Stimulated activated CD4-positive, alpha-beta T cell treated with anti-CD3 and anti-CD28 coated beads, Interleukin-1b, Interleukin-23, amount 100 ng/mL, for 1 hour (primary cell): ENCODE measurements around the gene C16orf74.

Experiments used
- DNase-seq, 2 donors: peaks; one replicate each; pipeline ENCODE4 v3.0.0-alpha.2; 2020; ENCODE audit warnings: low read depth in 2 of 2

The C16orf74 gene

GRCh38 chr16:85750827-85751697 lies at the start of gene C16orf74:
TSS of gene C16orf74 (minus strand) at chr16:85751096. CDS start at chr16:85735217, 15,879 bp downstream.
- DNase-seq, result no peak

GRCh38 chr16:85800321-85800669 lies 49.4 kb upstream of the C16orf74 start:
- DNase-seq, result no peak

- DNase-seq, result peak; percentile 80 to 88
Observed at GRCh38 chr16:85799497-85800320, 48.8 kb upstream of the C16orf74 start, which contains the start of the genes COX4I1 and EMC8. TSS of gene COX4I1 (plus strand) at chr16:85799695. CDS start at chr16:85801206, 1,511 bp downstream. TSS of gene EMC8 (minus strand) at chr16:85799544. CDS start at chr16:85799295, 249 bp downstream.

DNA sequence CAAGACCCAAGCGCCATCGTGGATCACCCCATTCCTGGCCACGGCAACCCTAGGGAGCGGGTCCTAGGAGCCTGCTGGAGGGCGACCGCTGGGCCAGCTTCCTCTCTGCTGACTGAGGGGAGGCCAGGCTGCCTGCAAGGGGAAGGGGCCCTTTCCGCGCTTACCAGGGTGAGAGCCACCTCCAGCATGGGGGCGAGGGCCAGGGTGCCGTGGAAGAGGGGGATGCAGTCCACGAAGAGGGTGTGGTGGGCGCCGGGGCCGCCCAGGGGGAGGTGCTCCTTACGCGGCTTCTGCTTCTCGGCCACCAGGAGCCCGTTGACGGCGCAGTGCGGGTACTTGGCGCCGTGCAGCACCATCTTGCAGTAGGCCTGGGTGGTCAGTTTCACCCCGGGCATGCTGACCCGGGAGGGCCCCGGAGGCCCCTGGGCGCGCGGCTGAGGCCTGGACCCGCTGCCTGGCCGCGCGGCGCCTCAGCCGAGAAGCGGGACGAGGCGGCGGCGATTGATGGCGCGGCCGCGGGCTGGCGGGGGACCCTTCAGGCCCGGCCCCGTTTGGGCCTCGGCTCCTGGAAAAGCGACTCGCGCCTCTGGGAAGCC lies 48.1 kb upstream of the C16orf74 start:
- no peak for DNase-seq

- no peak for DNase-seq
Observed at GRCh38 chr16:85798283-85798776, 47.4 kb upstream of the C16orf74 start.

DNA sequence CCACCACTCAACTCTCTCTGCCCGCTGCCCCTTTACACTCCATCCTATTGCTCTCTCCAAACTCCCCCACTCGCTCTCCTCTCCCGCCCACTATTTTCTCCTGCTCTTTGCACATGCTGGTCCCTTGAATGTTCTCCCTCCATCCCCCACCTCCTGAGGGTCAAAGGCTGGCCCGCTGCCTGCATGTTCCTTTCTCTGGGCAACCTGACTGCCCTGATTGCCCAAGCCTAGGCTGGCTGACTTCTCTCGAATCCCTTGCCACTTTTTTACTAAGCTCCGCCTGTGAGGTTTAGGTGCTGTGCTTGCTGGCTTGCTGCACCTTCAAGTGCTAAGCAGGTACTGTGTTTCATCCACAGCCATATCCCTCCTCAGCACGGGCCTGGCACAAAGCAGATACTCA lies 45.7 kb upstream of the C16orf74 start:
- no peak for DNase-seq

- DNase-seq, result no peak
Observed at GRCh38 chr16:85796152-85796551, 45.3 kb upstream of the C16orf74 start.

DNA sequence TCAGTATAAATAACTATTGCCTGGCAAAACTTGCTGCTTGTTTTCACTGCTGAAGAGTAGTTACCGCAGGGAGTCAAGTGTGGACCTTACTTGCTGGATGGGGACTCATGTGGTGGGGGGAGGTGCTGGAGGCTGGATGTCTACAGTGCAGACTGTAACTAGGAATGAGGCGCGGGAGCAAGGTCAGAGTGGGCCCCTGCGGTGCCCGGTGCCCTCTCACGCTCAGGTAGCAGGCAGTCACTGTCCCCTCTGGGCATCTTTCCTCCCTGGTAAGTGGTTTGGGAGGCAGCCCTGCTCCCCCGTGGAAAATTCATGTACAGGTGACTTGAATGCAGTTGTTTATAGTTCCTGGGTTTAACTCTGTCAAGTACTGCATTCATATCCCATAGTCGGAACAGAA lies 43.8 kb upstream of the C16orf74 start:
- DNase-seq, result no peak

DNA sequence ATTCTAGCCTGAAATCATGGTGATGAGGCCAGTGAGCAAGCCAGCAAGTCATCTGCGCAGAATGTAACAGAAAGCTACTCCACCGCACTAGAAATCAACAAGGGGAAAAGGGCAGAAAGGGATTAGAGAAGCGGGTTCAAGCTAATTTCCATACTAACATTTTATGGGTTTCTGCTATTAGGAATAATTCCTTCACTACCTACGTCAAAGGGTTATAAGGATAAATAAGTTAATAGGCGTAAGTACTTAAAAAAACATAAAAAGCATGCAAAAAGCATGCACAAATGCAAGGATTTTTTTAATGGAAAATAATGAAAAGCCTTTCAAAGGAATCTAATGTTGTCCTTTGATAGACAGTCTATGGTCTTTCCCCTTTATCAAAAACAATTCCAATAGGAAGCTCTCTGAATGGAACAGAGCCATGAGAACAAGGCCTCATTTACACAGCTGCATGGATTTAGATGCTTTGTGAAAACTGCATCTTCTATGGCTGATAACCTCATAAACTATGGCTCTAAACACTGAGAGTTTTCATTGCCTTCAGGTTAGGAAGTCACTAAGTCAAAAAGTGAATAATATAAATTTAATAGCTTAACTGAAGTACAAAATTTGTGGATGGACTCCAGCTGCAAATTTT lies 42.9 kb upstream of the C16orf74 start:
- no peak for DNase-seq

DNA sequence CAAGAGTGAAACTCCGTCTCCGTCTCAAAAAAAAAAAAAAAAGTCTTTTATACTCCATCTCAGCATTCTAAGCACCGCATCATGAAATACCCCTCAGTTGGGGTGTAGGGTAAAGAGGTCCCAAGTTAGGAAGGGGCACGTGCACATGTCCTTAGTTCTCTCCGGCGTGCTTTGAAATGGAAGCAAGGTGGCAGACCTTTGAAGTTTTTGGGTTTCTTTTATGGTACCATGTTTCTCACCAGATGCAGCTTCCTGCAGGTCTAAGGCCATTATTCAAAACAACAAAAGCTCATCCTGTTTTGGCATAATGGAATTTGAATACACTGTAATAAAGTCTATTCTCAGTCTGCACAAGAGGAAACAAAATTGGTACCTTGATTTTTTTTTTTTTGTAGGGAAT lies 38.9 kb upstream of the C16orf74 start:
- no peak for DNase-seq

DNA sequence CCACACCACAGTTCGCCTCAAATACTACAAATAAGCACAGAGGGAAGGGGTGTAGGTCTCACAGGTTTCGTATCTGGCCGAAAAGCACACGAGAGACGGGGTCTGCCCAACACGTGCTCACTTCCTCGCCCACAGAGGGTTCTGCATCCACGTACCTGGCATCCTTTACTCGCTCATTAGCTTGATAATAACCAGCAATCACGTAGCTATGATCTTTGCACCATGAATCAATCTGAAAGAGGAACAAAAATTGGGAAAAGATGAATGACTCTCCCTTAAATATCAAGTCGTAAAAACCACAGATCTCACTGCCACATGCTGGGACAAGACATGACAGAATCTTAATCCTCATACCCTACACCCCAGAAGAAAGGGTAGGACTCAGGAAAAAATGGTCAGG lies 37.9 kb upstream of the C16orf74 start:
- no peak for DNase-seq

DNA sequence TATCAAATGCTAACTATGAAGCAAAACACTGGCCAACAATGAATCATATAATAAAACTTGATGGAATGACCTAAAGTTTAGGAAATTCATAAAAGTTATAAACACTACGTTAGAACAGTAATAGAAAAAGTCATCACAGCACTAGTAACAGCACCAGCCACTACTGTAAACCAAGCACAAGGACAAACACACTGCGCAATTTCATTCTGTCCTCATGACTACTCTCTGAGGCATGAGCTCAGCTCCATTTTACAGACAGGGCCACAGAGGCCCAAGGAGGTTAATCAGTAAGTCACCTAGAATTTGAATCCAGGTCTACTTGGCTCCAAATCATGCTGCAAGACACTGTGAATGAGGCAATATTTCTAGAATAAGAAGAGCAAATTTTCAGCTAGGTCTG lies 35.0 kb upstream of the C16orf74 start:
- DNase-seq, result no peak

DNA sequence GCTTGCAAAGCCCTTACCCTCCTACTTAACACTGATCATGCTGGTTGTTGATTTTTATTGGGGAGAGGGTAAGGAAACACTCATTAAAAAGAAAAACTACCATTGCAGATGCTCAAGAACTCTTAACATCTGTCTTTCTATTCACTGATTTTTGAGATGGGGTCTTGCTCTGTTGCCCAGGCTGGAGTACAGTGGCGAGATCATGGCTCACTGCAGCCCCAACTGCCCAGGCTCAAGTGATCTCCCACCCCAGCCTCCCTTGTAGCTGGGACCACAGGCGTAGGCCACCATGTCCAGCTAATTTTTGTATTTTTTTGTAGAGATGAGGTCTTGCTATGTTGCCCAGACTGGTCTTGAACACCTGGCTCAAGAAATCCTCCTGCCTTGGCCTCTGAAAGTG lies 33.9 kb upstream of the C16orf74 start:
- no peak for DNase-seq

DNA sequence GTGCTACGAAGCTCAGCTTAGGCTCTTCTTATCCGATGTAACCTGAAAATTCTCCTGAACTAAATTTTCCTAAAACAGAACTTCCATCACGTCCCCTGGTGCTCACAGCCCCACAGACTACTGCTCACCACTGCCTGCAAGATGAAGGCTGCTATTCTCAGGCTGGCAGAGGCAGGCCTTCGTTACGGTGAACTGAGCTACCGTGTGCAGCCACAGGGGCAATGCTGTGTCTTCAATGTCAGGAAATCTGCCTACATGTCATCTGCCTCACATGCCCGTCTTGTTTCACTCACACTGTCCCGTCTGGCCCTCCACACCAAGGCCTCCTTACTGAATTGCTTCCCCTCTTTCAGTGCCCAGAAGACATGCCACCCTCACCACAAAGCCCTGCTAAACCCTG lies 32.5 kb upstream of the C16orf74 start:
- no peak for DNase-seq

DNA sequence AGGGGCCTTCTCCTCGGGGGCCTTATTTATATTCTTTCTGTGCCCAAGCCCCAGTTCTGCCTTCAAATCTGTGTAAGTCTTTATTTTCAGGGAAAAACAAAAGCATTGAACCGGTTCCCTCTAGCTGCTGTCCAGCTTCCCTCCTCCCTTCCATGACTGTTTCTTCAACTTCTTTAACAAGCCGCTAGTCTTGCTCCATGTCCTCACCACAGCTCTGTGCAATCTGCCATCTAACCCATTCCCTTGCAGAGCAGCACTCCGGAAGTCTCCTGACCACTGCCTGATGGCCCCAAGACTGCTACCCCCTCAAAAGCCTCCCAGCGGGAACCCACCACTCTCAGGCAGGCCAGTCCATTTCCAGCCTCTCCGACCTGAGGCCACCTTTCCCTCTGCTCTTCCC lies 31.6 kb upstream of the C16orf74 start:
- DNase-seq, result no peak

GRCh38 chr16:85781695-85782370 lies 30.9 kb upstream of the C16orf74 start:
- no peak for DNase-seq

- DNase-seq, result no peak
Observed at GRCh38 chr16:85781156-85781555, 30.3 kb upstream of the C16orf74 start.

- no peak for DNase-seq
Observed at GRCh38 chr16:85780281-85780680, 29.4 kb upstream of the C16orf74 start.

DNA sequence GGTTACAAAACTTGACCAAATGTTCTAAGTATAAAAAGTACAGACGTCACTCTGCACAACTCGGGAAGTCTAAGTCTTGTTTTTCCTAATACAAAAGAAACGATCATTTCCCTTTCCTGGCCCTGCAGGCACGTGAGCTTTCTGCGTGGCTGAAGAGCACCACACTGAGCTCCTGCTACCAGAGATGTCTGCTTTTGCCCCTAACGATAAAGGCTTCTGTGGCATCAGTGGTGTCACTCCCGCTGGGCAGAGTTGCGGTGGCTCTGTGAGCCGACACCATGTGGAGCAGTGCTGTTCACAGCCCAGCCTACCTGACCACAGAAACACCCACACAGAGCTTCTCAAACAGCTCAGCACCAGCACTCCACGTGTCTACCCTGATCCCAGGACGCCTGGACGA lies 28.0 kb upstream of the C16orf74 start:
- no peak for DNase-seq

DNA sequence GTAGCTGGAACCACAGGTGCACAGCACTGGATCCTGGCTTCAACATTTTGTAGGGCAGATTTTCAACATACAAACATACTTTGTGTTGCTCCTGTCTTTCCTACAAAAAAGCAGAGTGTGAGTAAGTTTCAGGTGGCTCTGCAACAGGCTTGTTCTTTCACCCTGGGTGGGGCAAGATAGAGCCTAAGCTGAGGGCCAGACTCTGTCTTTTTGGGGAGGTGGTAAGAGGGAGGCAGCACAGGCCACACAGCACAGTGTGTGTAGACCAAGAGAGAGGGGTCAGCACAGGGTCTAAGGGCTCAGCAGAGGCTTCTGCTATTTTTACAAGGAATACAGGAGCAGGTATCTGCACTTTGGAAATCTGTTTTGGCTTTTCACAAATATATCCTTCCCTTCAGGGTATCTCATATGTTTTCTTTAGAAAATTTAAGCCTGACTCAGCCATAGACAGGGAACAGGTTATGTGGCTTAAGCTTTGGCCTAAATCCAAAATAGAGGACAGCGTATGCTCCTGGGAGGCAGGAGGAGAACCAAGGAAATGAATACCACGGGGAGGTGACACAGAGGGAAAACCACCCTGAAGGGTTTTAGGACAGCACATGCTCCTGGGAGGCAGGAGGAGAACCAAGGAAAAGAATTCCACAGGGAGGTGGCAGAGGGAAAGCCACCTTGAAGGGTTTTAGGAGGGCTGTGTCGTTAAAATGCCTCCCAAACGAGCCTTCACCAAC lies 26.9 kb upstream of the C16orf74 start:
- no peak for DNase-seq
